Choroid plexus epithelial cell (primary cell): ENCODE measurements around the gene VIPR1.
"Not testable (repeated sequence)": the region's sequence is repeated elsewhere in the genome, so short reads cannot be mapped to it uniquely, and the experiment has no call there.

Source experiments
- DNase-seq: peaks from one replicate; pipeline ENCODE4 v3.0.0-alpha.2; 2010; ENCODE audit warnings: low read depth
- H3K4me3 ChIP-seq: 2 replicates; pipeline ENCODE4 v1.5.1; 2011; ENCODE audit warnings: low read depth, mild to moderate bottlenecking, control low read depth, low read length, moderate library complexity
- TF ChIP-seq, protein P1 (sequence below): conservative IDR thresholded peaks from 2 replicates; pipeline ENCODE4 v1.5.1; 2011; ENCODE audit warnings: low read depth, mild to moderate bottlenecking, control low read depth, inconsistent platforms, low read length, moderate library complexity

The VIPR1 gene

DNA sequence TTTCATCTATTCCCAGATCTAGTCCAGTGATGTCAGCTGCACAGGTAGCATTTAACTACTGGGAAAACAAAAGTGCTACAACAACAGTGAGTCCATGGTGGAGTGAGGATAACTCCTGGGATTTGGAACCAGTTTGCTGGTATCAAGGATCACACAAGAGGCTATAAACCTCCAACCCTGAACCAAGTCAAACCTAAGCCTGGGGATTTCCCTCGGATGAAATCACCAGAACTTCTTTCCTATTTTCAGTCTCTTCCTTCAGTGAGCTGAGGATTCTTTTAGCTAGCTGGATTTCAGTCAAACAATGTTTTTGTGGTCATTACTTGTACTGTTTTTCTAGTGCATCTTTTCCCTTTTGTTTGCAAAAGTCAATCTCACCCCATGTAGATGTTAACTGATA is 47.8 kb downstream of the VIPR1 start:
- TF ChIP-seq, protein P1, sequence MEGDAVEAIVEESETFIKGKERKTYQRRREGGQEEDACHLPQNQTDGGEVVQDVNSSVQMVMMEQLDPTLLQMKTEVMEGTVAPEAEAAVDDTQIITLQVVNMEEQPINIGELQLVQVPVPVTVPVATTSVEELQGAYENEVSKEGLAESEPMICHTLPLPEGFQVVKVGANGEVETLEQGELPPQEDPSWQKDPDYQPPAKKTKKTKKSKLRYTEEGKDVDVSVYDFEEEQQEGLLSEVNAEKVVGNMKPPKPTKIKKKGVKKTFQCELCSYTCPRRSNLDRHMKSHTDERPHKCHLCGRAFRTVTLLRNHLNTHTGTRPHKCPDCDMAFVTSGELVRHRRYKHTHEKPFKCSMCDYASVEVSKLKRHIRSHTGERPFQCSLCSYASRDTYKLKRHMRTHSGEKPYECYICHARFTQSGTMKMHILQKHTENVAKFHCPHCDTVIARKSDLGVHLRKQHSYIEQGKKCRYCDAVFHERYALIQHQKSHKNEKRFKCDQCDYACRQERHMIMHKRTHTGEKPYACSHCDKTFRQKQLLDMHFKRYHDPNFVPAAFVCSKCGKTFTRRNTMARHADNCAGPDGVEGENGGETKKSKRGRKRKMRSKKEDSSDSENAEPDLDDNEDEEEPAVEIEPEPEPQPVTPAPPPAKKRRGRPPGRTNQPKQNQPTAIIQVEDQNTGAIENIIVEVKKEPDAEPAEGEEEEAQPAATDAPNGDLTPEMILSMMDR: no peak
- H3K4me3 ChIP-seq: no peak overlapping the region
- DNase-seq: no peak

DNA sequence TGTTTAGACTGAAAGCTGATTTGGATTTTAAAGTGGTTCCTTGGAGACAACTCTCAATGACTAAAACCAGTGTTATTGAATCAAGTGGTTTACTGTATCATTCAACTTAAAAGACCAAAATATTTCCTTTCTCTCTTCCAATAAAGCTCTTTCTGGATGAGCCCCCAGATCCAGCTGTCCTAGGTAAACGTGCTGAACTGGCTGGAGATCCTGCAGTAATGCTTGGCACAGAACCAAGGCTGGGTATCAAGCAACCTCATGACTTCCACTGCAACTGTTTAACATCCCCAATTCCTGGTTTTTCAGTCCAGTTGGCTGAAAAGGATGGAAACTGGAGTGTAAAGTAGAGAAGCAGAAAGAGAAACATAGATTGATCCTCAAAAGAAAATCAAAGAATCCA is 50.4 kb downstream of the VIPR1 start:
- H3K4me3 ChIP-seq: no peak overlapping the region
- DNase-seq: peak; percentile 15
- TF ChIP-seq, protein P1: no peak

DNA sequence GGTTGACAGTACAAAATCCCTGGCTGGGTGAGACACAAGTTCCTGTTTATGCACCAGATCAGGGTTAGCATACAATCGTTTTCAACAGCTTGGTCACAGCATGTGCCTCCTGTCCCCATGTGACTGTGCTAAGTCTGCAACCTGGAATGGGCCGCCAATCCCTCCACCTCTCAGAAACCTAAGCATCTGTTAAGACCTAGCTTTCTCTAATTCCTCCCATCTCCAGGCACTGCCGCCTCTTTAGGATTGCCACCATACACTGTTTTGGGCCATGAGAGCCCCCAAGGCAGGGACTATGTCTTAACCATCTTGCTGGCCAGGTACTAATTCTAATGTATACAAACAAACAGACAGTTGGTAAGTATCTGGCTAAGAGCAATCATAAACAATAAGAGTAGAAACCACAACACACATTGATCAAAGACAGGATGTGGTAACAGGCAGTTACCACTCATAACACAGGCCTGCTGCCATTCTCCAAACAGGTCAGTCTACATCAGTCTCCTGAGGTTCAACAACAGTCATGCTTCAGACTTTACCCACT is 53.7 kb downstream of the VIPR1 start:
- TF ChIP-seq, protein P1: no peak
- H3K4me3 ChIP-seq: no peak overlapping the region
- no peak for DNase-seq

DNA sequence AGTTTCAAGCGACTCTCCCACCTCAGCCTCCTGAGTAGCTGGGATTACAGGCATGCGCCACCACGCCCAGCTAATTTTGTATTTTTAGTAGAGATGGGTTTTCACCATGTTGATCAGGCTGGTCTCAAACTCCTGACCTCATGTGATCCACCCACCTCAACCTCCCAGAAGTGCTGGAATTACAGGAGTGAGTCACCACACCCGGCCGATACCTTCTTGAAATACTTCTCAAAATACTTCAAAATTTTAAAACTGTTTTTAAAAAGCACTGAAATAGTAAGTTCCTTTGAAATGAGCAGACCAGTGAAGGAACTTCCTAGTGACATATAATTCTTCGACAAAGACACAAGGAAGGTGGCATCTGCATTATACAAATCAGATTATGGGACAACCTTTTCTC is 54.4 kb downstream of the VIPR1 start:
- peak; percentile 11 for DNase-seq
- H3K4me3 ChIP-seq: not testable (repeated sequence)

DNA sequence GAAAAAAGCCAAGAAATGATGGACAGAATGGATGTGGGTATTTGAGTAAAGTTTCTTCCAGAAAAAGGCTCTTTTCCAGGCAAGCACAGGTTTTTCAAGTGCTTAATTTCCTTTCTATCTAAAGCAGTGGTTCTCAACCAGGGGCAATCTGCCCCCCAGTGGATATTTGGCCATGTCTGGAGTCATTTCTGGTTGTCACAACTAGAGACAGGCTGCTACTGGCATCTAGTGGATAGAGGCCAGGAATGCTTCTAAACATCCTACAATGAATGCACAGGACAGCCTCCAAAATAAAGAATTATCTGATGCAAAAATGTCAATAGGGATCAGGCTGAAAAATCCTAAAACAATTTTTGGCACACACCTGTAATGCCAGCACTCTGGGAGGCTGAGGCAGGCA is 55.4 kb downstream of the VIPR1 start:
- TF ChIP-seq, protein P1: peak; percentile 11
- H3K4me3 ChIP-seq: no peak overlapping the region
- no peak for DNase-seq

DNA sequence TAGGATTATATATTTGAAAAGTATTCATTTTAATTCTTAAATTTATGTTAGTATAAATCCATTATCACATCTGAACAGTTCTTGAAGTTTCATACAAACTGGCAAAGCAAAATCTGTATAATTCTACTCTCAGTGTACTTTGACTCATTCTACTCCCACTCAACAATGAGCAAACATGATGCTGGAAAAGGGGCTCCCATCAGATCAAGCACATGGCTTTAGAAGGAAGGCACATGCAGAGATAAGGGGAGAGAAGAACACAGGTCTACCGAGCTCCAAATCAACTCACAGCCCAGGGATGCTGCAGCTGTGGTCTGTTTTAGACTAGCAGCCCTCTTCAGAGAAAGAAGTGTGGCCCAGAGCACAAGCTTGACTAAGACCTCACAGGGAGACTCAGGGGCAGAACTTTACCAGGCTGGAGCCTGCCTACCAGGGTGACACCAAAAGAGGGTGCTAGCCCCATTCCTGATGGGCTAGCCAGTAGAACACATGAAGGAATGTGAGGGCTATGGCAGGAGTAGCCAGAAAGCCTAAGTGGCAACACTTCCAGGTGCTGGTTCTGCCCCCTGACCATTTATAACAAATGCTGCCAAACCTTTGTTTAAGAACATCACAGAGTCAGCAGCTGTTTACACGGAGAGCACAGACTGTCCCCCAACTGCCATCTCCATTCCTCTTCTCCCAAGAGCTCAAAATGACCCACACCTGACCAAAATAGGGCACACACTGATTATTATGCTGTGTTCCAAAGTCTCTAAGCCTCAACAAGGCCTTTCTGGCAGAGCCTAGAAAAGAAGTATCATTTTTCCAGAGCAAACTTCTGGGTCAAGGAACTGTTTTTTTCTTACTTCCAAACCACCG is 59.8 kb downstream of the VIPR1 start:
- DNase-seq: no peak
- no peak overlapping the region for H3K4me3 ChIP-seq
- TF ChIP-seq, protein P1: no peak

DNA sequence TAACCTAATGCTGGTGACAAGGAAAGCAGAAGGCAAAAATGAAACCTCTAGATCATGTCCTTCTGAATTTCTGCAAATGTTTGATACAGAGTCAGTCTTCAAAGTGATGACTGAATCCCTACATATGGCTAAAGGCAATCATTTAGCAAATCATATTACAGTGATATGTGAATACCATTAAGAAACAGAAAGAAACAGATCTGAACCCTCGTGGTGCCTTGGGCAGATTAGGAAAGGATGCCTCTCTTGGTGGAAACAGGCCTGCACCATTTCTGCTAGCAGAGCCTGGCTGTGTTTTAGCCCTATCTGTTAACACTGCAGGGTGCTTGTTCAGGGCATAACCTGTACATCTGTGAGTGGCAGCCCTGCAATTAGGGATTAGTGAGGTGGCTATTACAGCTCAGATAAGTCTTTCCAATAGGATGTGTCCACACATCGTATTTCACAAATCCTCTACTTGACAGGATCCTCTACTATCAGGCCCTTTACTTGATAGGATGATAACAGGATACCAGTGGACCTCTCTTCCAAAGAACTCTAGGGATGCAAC is 67.2 kb downstream of the VIPR1 start:
- H3K4me3 ChIP-seq: no peak overlapping the region
- TF ChIP-seq, protein P1: no peak
- no peak for DNase-seq
